Kidney (tissue), 14 donors: ENCODE measurements around the gene ATAD1. TPM values are rescaled to one million over a fixed set of nuclear protein-coding genes. Genes with fewer than 3 reads are reported as not detected.
A peak's percentile ranks its signal among the peaks of the same experiment; 100 is the strongest.

ENCODE experiments used
- DNase-seq, 5 donors: peaks; one replicate each; pipeline ENCODE4 v3.0.0-alpha.2; 2013 to 2020
- FAIRE-seq: peaks from 2 replicates; lab custom pipeline; 2012; peaks lifted over from hg19 to GRCh38; lab: Jason Lieb, UNC
- H3K27ac ChIP-seq, 2 donors: one replicate each; pipeline ENCODE4 v1.7.0; 2013; ENCODE audit warnings: low read depth in 2 of 2, low read length in 2 of 2, inconsistent platforms in 1 of 2
- H3K27me3 ChIP-seq: one replicate; pipeline ENCODE4 v1.7.1; 2013; ENCODE audit warnings: low read length, inconsistent platforms; ENCODE audit not compliant: control insufficient read depth, insufficient read depth
- H3K36me3 ChIP-seq, 3 donors: one replicate each; pipeline versions ENCODE4 v1.7.0 to v1.7.1; 2013; ENCODE audit warnings: low read length in 3 of 3, control low read depth in 1 of 3, inconsistent platforms in 1 of 3; ENCODE audit not compliant: insufficient read depth in 3 of 3, control insufficient read depth in 2 of 3
- H3K4me1 ChIP-seq, 3 donors: one replicate each; pipeline versions ENCODE4 v1.7.0 to v1.7.1; 2013; ENCODE audit warnings: low read length in 3 of 3, inconsistent platforms in 1 of 3, low read depth in 1 of 3; ENCODE audit not compliant: control insufficient read depth in 2 of 3, insufficient read depth in 2 of 3
- H3K4me3 ChIP-seq, 3 donors: one replicate each; pipeline versions ENCODE4 v1.7.0 to v1.8.1; 2013; ENCODE audit warnings: low read length in 3 of 3, control low read depth in 1 of 3, inconsistent platforms in 1 of 3
- H3K9ac ChIP-seq, 3 donors: one replicate each; pipeline versions ENCODE4 v1.7.0 to v1.7.1; 2013; ENCODE audit warnings: low read length in 3 of 3, control low read depth in 1 of 3, inconsistent platforms in 1 of 3
- H3K9me3 ChIP-seq, 3 donors: one replicate each; pipeline versions ENCODE4 v1.7.0 to v1.7.1; 2013; ENCODE audit warnings: low read length in 3 of 3, control low read depth in 1 of 3, inconsistent platforms in 1 of 3; ENCODE audit not compliant: control insufficient read depth in 2 of 3, insufficient read depth in 1 of 3
- CTCF ChIP-seq: IDR thresholded peaks from 3 replicates; pipeline ENCODE4 v1.5.1; 2012; ENCODE audit warnings: mild to moderate bottlenecking, moderate library complexity, borderline replicate concordance; ENCODE audit not compliant: insufficient read depth; ENCODE audit errors: extremely low read depth
- intact Hi-C: fragments of 100-400 bp; cut with DNase I; formaldehyde crosslinking; loops from one replicate; pipeline ENCODE4 v1.11.1; 2022
- polyA plus RNA-seq: library from polyadenylated mRNA; stranded (reverse); fragments of 350-450 nt; fragmentation: Illumina TruSeq; extraction: RNeasy Lipid Tissue Mini Kit (QIAGEN cat#74804); gene quantifications from one replicate; pipeline ENCODE4 v1.2.3, GENCODE V29; 2014; ENCODE audit warnings: low read depth, low replicate concordance; ENCODE audit not compliant: insufficient read depth
- total RNA-seq: library from RNA; stranded (reverse); fragmentation: NEBNext Ultra II Directional; extraction: Animal tissue kit (Norgen Biotek cat#: 25700); gene quantifications from one replicate; pipeline ENCODE4 v1.2.1, GENCODE V29; 2021
- donor health status: control.
- donor health status: control.
- donor health status: control.
- donor health status: control.
- donor health status: control.
- donor health status: DM: yes; HTN: yes; CAD: no.
- donor health status: Normal renal cell carcinoma (clear cell type).

The ATAD1 gene
- total and polyA plus RNA-seq, 2 donors from 2014 or later: 22.0 to 57.3 TPM

- Histone ChIP-seq H3K27ac (no peak overlapping the region), H3K36me3 (peaks cover 2 to 10% (median 5%) of the 10 kb centered on the region in 3 donors), H3K4me3 (no peak overlapping the region), H3K4me1 (no peaks in the 10 kb centered on the region), H3K9me3 (no peaks in the 10 kb centered on the region), H3K27me3 (no peaks in the 10 kb centered on the region), H3K9ac (no peak overlapping the region)
- intact Hi-C loops: no loop called here
- FAIRE-seq: no peak
- DNase-seq: no peak
- no peak for TF ChIP-seq CTCF
Measured at GRCh38 chr10:87764072-87764934, 53.7 kb downstream of the ATAD1 start.

- Histone ChIP-seq H3K27ac (no peak overlapping the region), H3K27me3 (no peaks in the 10 kb centered on the region), H3K4me1 (no peaks in the 10 kb centered on the region), H3K9ac (no peak overlapping the region), H3K4me3 (no peak overlapping the region), H3K9me3 (no peaks in the 10 kb centered on the region), H3K36me3 (peaks cover 2 to 13% (median 5%) of the 10 kb centered on the region in 3 donors)
- intact Hi-C loops: no loop called here
- TF ChIP-seq CTCF: no peak
- DNase-seq (no peak), FAIRE-seq (no peak)
Measured at GRCh38 chr10:87763086-87763861, 54.8 kb downstream of the ATAD1 start.

GRCh38 chr10:87761892-87762291 is 56.1 kb downstream of the ATAD1 start:
- no peaks in the 10 kb centered on the region for H3K4me1 ChIP-seq
- intact Hi-C loops: no loop called here
- no peak for FAIRE-seq

More at GRCh38 chr10:87761892-87762291, 56.1 kb downstream of the ATAD1 start:
- Histone ChIP-seq H3K36me3 (peaks cover 0 to 13% (median 0%) of the 10 kb centered on the region in 3 donors), H3K9me3 (no peaks in the 10 kb centered on the region), H3K27me3 (no peaks in the 10 kb centered on the region), H3K9ac (no peak overlapping the region), H3K4me3 (no peak overlapping the region), H3K27ac (no peak overlapping the region)
- DNase-seq: peak in 1 of 5 donors; percentile 23
- no peak for TF ChIP-seq CTCF
